ENCODE measurements around the gene HLA-DRA.
"Not testable (repeated sequence)": the region's sequence is repeated elsewhere in the genome, so short reads cannot be mapped to it uniquely, and the experiment has no call there.

The HLA-DRA gene

DNA sequence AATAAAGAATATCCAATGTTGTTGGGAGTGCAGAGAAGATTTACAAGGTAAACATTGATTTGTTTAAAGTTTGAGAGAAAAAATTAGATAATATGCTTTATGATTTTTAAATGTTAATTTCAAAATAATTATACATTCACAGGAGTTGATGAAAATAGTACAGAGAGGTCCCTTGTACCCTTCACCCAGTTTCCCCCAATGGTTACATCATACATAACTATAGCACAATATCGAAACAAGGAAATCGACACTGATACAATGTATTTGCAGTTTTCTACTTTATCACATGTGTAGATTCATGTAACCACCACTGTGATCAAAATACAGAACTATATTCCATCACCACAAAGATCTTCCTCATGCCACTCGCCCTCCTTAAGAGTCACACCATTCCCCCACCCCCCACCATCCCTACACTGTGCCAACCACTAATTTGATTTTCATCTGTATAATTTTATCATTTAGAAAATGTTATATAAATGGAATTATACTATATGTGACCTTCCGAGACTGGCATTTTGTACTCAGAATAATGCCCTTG lies 11.7 kb upstream of the HLA-DRA start:
- H3K36me3 ChIP-seq = no peaks in the 10 kb centered on the region
- no peaks in the 10 kb centered on the region for H3K9me3 ChIP-seq
- no peak overlapping the region for H3K4me3 ChIP-seq
- no peaks in the 10 kb centered on the region for H3K27me3 ChIP-seq
- H3K27ac ChIP-seq = no peak overlapping the region
- H4K20me1 ChIP-seq = no peaks in the 10 kb centered on the region
- H3K9ac ChIP-seq = no peak overlapping the region
- H3K4me1 ChIP-seq = no peaks in the 10 kb centered on the region
- H3K4me2 ChIP-seq = no peak overlapping the region
- no peak for TF ChIP-seq Cebpa-rat (IDR thresholded peaks at IDR 0.05)

DNA sequence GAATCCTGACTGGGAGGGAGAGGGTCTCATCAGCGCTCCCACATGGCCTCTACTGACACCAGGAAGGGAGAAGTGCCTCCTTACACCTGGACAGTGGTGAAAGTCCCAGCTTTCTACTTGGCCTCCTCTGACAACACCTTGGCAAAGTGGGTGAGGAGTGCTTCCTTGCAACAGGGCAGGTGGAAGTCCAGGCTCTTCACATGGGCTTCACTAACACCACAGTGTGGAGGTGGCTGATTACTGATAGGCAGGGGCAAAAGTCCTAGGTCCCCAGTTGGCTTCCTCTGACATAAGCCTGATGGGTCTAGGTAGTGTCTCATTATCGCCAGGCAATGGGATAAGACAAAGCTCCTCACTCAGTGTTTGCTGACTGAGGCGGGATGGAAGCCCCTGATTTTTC lies 9.5 kb upstream of the HLA-DRA start:
- Histone ChIP-seq H3K36me3 (no peaks in the 10 kb centered on the region), H3K27ac (no peak overlapping the region), H4K20me1 (no peaks in the 10 kb centered on the region), H3K4me3 (no peak overlapping the region), H3K4me1 (no peaks in the 10 kb centered on the region), H3K4me2 (no peak overlapping the region), H3K9ac (no peak overlapping the region), H3K9me3 (no peaks in the 10 kb centered on the region), H3K27me3 (no peaks in the 10 kb centered on the region)
- no peak for TF ChIP-seq Cebpa-rat (IDR thresholded peaks at IDR 0.05)

DNA sequence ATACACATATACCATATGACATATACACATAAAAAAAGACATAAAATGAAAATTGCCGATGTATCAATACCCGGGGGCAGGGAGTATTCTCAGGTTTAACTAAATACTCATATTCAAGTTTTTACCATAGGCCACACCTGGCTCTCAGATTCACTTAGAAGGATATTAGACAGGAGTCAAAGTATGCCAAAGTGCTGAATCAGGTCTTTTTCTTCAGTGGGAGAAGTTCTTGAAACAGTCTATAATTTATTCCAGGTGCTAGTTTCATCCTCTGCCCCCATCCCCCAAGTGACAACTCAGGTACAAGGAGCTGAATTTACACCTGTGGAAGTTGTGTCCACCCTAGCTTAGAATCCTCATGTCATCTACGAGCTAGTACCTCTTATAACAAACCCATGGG lies 8.5 kb upstream of the HLA-DRA start:
- H3K27ac ChIP-seq = no peak overlapping the region
- H4K20me1 ChIP-seq = no peaks in the 10 kb centered on the region
- no peak for TF ChIP-seq Cebpa-rat (IDR thresholded peaks at IDR 0.05)
- no peaks in the 10 kb centered on the region for H3K27me3 ChIP-seq
- no peak overlapping the region for H3K4me2 ChIP-seq
- no peak overlapping the region for H3K4me3 ChIP-seq
- no peaks in the 10 kb centered on the region for H3K9me3 ChIP-seq
- H3K4me1 ChIP-seq = no peaks in the 10 kb centered on the region
- no peak overlapping the region for H3K9ac ChIP-seq
- H3K36me3 ChIP-seq = no peaks in the 10 kb centered on the region

DNA sequence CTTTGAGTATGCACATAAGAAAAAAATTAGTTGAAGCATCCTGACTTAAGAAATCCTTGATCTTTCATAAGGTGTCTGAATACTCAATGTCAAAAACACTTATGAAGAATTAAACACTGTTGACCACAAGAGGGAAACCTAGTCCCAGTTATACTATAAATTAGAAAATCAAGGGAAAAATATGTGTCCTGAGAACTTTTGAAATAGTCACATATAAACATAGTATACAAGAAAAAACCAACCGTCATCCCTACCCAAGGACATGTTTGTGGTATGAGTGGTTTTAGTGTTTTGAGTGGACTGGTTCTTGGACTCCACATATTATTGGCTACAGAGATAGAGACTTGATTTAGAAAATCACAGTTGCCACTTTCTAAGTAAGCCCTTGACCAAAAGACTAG lies 7.6 kb upstream of the HLA-DRA start:
- H3K27me3 ChIP-seq = no peaks in the 10 kb centered on the region
- no peak overlapping the region for H3K4me2 ChIP-seq
- no peaks in the 10 kb centered on the region for H3K9me3 ChIP-seq

DNA sequence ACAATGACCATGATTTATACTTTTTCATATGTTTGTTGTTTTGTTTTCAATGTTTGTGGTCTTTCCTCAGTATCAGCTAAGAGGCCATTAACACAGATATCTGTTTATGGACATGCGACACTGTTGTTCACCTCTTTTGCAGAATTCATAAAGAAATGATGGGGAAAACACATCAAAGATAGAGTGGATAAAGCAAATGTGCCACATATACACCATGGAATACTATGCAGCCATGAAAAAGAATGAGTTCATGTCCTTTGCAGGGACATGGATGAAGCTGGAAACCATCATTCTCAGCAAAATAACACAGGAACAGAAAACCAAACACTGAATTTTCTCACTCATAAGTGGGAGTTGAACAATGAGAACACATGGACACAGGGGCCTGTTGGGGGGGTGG lies 5.7 kb upstream of the HLA-DRA start:
- H3K4me1 ChIP-seq = peaks cover 27% of the 10 kb centered on the region
- H3K9me3 ChIP-seq = not testable (repeated sequence)

More for the DNA sequence above, 7.6 kb upstream of the HLA-DRA start:
- H3K27ac ChIP-seq = no peak overlapping the region
- H4K20me1 ChIP-seq = no peaks in the 10 kb centered on the region
- H3K4me3 ChIP-seq = no peak overlapping the region
- TF ChIP-seq Cebpa-rat (IDR thresholded peaks at IDR 0.05) = no peak
- peaks cover 8% of the 10 kb centered on the region for H3K4me1 ChIP-seq
- H3K9ac ChIP-seq = no peak overlapping the region
- no peaks in the 10 kb centered on the region for H3K36me3 ChIP-seq

DNA sequence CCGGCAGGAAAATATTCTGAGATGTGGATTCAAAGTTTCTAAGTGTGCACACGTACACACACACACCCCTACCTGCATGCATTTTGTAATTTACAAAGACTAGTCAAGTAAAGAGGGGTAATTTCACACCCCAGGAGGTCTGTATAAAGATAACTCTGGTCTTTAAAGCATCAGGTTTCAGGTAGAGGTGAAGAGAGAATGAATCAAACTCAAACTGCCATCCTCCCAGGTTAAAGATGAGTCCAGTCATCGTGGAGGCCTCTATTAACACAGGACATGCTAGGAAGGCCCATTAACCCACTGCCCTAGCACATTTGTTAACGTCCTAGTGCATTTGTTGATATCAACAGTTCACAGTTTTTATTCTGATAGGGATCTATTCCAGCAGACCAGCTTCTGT lies 3.5 kb upstream of the HLA-DRA start:
- H3K9ac ChIP-seq = no peak overlapping the region

More for the DNA sequence above, 5.7 kb upstream of the HLA-DRA start:
- not testable (repeated sequence) for H3K4me2 ChIP-seq, H3K27me3 ChIP-seq, H4K20me1 ChIP-seq, H3K36me3 ChIP-seq, H3K9ac ChIP-seq, H3K27ac ChIP-seq, H3K4me3 ChIP-seq

DNA sequence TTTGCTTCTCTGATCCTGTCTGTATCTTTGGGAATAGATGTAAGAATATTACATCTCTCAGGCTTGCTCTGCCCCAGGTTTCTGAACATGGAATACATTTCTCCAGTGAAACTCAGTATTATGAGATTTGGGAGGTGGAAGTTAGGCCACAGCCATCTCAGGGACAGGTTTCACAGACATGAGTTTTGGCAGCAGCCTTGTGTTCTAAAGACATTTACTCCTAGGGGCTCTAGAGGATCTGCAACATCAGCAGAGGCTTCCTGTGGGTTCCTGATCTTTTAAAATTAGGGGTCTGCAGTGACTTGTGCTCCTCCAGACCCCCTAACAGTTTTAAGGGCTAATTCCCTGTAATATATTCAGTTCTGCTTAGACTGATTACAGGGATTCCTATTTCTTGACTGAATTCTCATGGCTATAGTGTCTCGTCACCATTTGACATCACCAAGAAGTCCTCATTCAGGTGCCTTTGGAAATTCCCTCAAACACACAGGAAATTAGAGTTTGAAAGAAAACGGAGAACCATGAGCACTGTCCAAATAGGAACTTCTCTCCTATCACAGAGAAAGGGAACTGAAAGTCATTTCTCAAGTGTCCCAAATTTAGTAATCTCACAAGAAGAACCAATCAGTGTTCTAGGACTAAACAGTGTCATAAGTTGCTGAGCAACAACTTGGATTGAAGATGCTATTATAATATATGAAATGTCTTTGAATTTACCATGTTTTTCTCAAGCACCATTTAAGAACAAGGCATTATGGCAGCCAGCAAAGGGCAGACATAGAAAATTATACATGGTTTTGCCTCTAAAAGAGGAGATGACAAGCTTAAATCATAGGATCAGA lies 2.5 kb upstream of the HLA-DRA start:
- Histone ChIP-seq H3K4me2 (peak overlapping the region; percentile 73), H3K4me1 (peaks cover 50% of the 10 kb centered on the region), H4K20me1 (peaks cover 19% of the 10 kb centered on the region), H3K36me3 (peaks cover 11% of the 10 kb centered on the region), H3K27me3 (no peaks in the 10 kb centered on the region), H3K4me3 (no peak overlapping the region; the same call in 1 of the 2 replicates), H3K9ac (peak overlapping the region; percentile 65), H3K9me3 (no peaks in the 10 kb centered on the region), H3K27ac (peak overlapping the region; percentile 99)
- no peak for TF ChIP-seq Cebpa-rat (IDR thresholded peaks at IDR 0.05)

More for the DNA sequence above, 3.5 kb upstream of the HLA-DRA start:
- H3K27ac ChIP-seq = peak overlapping the region; percentile 99; the same call in 1 of the 2 replicates
- no peak for TF ChIP-seq Cebpa-rat (IDR thresholded peaks at IDR 0.05)
- H3K4me3 ChIP-seq = no peak overlapping the region
- peak overlapping the region; percentile 73 for H3K4me2 ChIP-seq
- 0 out of 2 replicates have a peak, but pooled peaks cover under 1% of the 10 kb centered on the region for H3K36me3 ChIP-seq
- H4K20me1 ChIP-seq = peaks cover 9% of the 10 kb centered on the region; the same call in 1 of the 2 replicates
- no peaks in the 10 kb centered on the region for H3K9me3 ChIP-seq
- H3K4me1 ChIP-seq = peaks cover 40% of the 10 kb centered on the region
- H3K27me3 ChIP-seq = no peaks in the 10 kb centered on the region

DNA sequence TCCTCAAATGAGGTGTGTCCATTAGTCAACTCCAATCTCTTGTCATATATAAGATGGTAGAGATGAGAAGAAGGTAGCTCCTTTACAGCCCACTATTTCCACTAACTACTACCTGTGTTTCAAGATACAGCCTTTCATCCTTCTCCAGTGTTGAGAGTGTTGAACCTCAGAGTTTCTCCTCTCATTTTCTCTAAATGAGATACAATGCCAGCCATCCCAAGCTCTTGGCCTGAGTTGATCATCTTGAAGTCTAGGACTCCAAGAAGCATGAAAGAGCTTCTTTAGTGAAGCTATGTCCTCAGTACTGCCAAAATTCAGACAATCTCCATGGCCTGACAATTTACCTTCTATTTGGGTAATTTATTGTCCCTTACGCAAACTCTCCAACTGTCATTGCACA lies 548 bp upstream of the HLA-DRA start:
- H3K27ac ChIP-seq = peak overlapping the region; percentile 99

DNA sequence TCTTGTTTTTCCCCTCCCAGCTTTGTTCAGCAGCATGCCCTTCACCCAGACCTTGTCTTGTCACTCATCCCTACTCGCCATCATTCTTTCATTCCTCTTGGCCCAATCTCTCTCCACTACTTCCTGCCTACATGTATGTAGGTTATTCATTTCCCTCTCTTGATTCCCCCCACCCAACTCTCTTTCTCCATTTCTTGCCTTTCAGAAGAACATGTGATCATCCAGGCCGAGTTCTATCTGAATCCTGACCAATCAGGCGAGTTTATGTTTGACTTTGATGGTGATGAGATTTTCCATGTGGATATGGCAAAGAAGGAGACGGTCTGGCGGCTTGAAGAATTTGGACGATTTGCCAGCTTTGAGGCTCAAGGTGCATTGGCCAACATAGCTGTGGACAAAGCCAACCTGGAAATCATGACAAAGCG lies 2.6 kb downstream of the HLA-DRA start:
- H3K36me3 ChIP-seq = peaks cover 43% of the 10 kb centered on the region
- peak overlapping the region; percentile 85 for H3K4me3 ChIP-seq
- peaks cover 61% of the 10 kb centered on the region for H3K4me1 ChIP-seq
- no peaks in the 10 kb centered on the region for H3K27me3 ChIP-seq
- no peak for TF ChIP-seq Cebpa-rat (IDR thresholded peaks at IDR 0.05)
- H3K4me2 ChIP-seq = peak overlapping the region; percentile 81
- peaks cover 54% of the 10 kb centered on the region for H4K20me1 ChIP-seq
- 0 out of 2 replicates have a peak overlapping the region, but pooled peaks have one; percentile 16 for H3K27ac ChIP-seq
- H3K9ac ChIP-seq = peak overlapping the region; percentile 98; the same call in 1 of the 2 replicates
- H3K9me3 ChIP-seq = no peaks in the 10 kb centered on the region

More for the DNA sequence above, 548 bp upstream of the HLA-DRA start:
- Histone ChIP-seq H3K27me3 (no peaks in the 10 kb centered on the region), H3K4me2 (peak overlapping the region; percentile 67), H3K4me1 (peaks cover 69% of the 10 kb centered on the region), H3K36me3 (peaks cover 30% of the 10 kb centered on the region), H3K9ac (peak overlapping the region; percentile 98), H4K20me1 (peaks cover 38% of the 10 kb centered on the region), H3K4me3 (peak overlapping the region; percentile 85; the same call in 1 of the 2 replicates), H3K9me3 (no peaks in the 10 kb centered on the region)
- no peak for TF ChIP-seq Cebpa-rat (IDR thresholded peaks at IDR 0.05)

DNA sequence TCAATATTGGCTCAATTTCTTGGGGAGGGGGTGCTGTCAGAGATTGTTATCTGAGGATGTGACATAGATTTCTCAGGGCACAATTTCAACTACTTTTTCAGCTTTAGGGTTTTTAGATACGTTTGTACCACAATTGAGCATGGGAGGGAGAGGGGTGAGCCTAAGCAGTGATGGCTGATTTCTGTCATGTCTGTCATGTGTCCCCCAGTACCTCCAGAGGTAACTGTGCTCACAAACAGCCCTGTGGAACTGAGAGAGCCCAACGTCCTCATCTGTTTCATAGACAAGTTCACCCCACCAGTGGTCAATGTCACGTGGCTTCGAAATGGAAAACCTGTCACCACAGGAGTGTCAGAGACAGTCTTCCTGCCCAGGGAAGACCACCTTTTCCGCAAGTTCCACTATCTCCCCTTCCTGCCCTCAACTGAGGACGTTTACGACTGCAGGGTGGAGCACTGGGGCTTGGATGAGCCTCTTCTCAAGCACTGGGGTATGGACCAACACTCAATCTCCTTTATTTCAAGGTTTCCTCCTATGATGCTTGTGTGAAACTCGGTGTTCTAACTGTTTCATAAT lies 3.4 kb downstream of the HLA-DRA start:
- Histone ChIP-seq H3K4me1 (peaks cover 53% of the 10 kb centered on the region), H3K9me3 (no peaks in the 10 kb centered on the region), H3K9ac (no peak overlapping the region), H3K27me3 (no peaks in the 10 kb centered on the region), H3K27ac (no peak overlapping the region), H3K4me2 (peak overlapping the region; percentile 81), H4K20me1 (peaks cover 54% of the 10 kb centered on the region), H3K4me3 (peak overlapping the region; percentile 85), H3K36me3 (peaks cover 43% of the 10 kb centered on the region)
- no peak for TF ChIP-seq Cebpa-rat (IDR thresholded peaks at IDR 0.05)
